ENCODE results near the gene GNB1L. TPM values are rescaled to one million over a fixed set of nuclear protein-coding genes. Genes with fewer than 3 reads are reported as not detected.
A peak's percentile ranks its signal among the peaks of the same experiment; 100 is the strongest.

Gene GNB1L
- total and polyA plus RNA-seq, 9 of the 15 experiments (the other 6 are each of a cell fraction or from before 2014, with no cell fraction given) = 0.56 to 50.5 (median 10.2) TPM

GRCh38 chr22:19891317-19892256 is 36.9 kb upstream of the GNB1L start (continued):
- TF ChIP-seq ZBTB5 (IDR thresholded peaks at IDR 0.05) (no peak), PYGO2 (tag; IDR thresholded peaks at IDR 0.05) (0 out of 2 replicates have a peak, but pooled peaks have one; percentile 11), ZFP30 (CRISPR knock-in tag; IDR thresholded peaks at IDR 0.05; ENCODE audit: borderline replicate concordance) (peak; percentile 49; the same call in 1 of the 2 replicates), MLLT1 (IDR thresholded peaks at IDR 0.05) (peak in 1 of 2 experiments; percentile 59; a peak in 2 of 4 replicates), U2AF1 (optimal IDR thresholded peaks at IDR 0.05; ENCODE audit: low read depth, low read length) (no peak), FOXA1 (IDR thresholded peaks at IDR 0.05; ENCODE audit: borderline replicate concordance) (no peak), ELF1 (tag; IDR thresholded peaks at IDR 0.05) (no peak), ZNF699 (CRISPR knock-in tag; IDR thresholded peaks at IDR 0.05; ENCODE audit: insufficient replicate concordance) (peak; percentile 21), ZNF444 (CRISPR knock-in tag; IDR thresholded peaks at IDR 0.05) (peak; percentile 62; the same call in 1 of the 2 replicates)
- TF ChIP-seq, protein P1, sequence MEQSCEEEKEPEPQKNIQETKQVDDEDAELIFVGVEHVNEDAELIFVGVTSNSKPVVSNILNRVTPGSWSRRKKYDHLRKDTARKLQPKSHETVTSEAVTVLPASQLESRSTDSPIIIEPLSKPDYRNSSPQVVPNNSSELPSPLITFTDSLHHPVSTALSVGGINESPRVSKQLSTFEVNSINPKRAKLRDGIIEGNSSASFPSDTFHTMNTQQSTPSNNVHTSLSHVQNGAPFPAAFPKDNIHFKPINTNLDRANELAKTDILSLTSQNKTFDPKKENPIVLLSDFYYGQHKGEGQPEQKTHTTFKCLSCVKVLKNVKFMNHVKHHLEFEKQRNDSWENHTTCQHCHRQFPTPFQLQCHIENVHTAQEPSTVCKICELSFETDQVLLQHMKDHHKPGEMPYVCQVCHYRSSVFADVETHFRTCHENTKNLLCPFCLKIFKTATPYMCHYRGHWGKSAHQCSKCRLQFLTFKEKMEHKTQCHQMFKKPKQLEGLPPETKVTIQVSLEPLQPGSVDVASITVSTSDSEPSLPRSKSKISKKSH (CRISPR knock-in tag; IDR thresholded peaks at IDR 0.05) = 0 out of 2 replicates have a peak, but pooled peaks have one; percentile 3
- TF ChIP-seq, protein P2, sequence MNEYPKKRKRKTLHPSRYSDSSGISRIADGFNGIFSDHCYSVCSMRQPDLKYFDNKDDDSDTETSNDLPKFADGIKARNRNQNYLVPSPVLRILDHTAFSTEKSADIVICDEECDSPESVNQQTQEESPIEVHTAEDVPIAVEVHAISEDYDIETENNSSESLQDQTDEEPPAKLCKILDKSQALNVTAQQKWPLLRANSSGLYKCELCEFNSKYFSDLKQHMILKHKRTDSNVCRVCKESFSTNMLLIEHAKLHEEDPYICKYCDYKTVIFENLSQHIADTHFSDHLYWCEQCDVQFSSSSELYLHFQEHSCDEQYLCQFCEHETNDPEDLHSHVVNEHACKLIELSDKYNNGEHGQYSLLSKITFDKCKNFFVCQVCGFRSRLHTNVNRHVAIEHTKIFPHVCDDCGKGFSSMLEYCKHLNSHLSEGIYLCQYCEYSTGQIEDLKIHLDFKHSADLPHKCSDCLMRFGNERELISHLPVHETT (CRISPR knock-in tag; conservative IDR thresholded peaks at IDR 0.05 in 1 of 2, IDR thresholded peaks at IDR 0.05 in 1 of 2) = peak in 1 of 2 experiments; percentile 89; a peak in 2 of 4 replicates
- TF ChIP-seq, protein P3, sequence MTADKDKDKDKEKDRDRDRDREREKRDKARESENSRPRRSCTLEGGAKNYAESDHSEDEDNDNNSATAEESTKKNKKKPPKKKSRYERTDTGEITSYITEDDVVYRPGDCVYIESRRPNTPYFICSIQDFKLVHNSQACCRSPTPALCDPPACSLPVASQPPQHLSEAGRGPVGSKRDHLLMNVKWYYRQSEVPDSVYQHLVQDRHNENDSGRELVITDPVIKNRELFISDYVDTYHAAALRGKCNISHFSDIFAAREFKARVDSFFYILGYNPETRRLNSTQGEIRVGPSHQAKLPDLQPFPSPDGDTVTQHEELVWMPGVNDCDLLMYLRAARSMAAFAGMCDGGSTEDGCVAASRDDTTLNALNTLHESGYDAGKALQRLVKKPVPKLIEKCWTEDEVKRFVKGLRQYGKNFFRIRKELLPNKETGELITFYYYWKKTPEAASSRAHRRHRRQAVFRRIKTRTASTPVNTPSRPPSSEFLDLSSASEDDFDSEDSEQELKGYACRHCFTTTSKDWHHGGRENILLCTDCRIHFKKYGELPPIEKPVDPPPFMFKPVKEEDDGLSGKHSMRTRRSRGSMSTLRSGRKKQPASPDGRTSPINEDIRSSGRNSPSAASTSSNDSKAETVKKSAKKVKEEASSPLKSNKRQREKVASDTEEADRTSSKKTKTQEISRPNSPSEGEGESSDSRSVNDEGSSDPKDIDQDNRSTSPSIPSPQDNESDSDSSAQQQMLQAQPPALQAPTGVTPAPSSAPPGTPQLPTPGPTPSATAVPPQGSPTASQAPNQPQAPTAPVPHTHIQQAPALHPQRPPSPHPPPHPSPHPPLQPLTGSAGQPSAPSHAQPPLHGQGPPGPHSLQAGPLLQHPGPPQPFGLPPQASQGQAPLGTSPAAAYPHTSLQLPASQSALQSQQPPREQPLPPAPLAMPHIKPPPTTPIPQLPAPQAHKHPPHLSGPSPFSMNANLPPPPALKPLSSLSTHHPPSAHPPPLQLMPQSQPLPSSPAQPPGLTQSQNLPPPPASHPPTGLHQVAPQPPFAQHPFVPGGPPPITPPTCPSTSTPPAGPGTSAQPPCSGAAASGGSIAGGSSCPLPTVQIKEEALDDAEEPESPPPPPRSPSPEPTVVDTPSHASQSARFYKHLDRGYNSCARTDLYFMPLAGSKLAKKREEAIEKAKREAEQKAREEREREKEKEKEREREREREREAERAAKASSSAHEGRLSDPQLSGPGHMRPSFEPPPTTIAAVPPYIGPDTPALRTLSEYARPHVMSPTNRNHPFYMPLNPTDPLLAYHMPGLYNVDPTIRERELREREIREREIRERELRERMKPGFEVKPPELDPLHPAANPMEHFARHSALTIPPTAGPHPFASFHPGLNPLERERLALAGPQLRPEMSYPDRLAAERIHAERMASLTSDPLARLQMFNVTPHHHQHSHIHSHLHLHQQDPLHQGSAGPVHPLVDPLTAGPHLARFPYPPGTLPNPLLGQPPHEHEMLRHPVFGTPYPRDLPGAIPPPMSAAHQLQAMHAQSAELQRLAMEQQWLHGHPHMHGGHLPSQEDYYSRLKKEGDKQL (CRISPR knock-in tag; IDR thresholded peaks at IDR 0.05; ENCODE audit: borderline replicate concordance) = no peak
